Measurements from ENCODE around the gene OR10J5. TPM values are rescaled to one million over a fixed set of nuclear protein-coding genes. Genes with fewer than 3 reads are reported as not detected.
"Not testable (repeated sequence)": the region's sequence is repeated elsewhere in the genome, so short reads cannot be mapped to it uniquely, and the experiment has no call there.

Gene OR10J5
- total and polyA plus RNA-seq, 8 donors = not detected

GRCh38 chr1:159508951-159509350, 26.9 kb downstream of the OR10J5 start:
- intact Hi-C loops (cut with DNase I) = no loop called here
- Histone ChIP-seq H3K4me1 (no peaks in the 10 kb centered on the region), H3K27me3 (no peaks in the 10 kb centered on the region), H3K36me3 (no peaks in the 10 kb centered on the region), H3K27ac (no peak overlapping the region), H3K9me3 (peaks cover 0 to 14% of the 10 kb centered on the region in 2 donors), H3K4me3 (no peak overlapping the region)
- ATAC-seq = no peak
- no peak for TF ChIP-seq CTCF (IDR thresholded peaks at IDR 0.05)
- no peak for DNase-seq

GRCh38 chr1:159505676-159506075, 30.1 kb downstream of the OR10J5 start:
- H3K4me3 ChIP-seq = no peak overlapping the region
- H3K9me3 ChIP-seq = peaks cover 0 to 14% of the 10 kb centered on the region in 2 donors
- H3K36me3 ChIP-seq = no peaks in the 10 kb centered on the region
- no peaks in the 10 kb centered on the region for H3K27me3 ChIP-seq
- ATAC-seq = no peak
- DNase-seq = no peak
- no peak for TF ChIP-seq CTCF (IDR thresholded peaks at IDR 0.05)
- no peaks in the 10 kb centered on the region for H3K4me1 ChIP-seq
- intact Hi-C loops (cut with DNase I) = no loop called here
- H3K27ac ChIP-seq = no peak overlapping the region

- H3K9me3 ChIP-seq = peaks cover 0 to 30% of the 10 kb centered on the region in 2 donors
- intact Hi-C loops (cut with DNase I) = no loop called here
- H3K27ac ChIP-seq = no peak overlapping the region
- DNase-seq = no peak
- TF ChIP-seq CTCF (IDR thresholded peaks at IDR 0.05) = no peak
- H3K36me3 ChIP-seq = no peaks in the 10 kb centered on the region
- ATAC-seq = no peak
- no peaks in the 10 kb centered on the region for H3K27me3 ChIP-seq
- no peak overlapping the region for H3K4me3 ChIP-seq
- no peaks in the 10 kb centered on the region for H3K4me1 ChIP-seq
Measured at GRCh38 chr1:159501082-159501481, 34.7 kb downstream of the OR10J5 start.

- H3K27ac ChIP-seq; ATAC-seq; H3K27me3 ChIP-seq; H3K4me1 ChIP-seq; H3K36me3 ChIP-seq; intact Hi-C loops (cut with DNase I); H3K4me3 ChIP-seq: not testable (repeated sequence)
- H3K9me3 ChIP-seq = peaks cover 0 to 19% of the 10 kb centered on the region in 2 donors
- DNase-seq = peak in 1 of 4 donors; percentile 56
Measured at GRCh38 chr1:159494513-159495210, 41.1 kb downstream of the OR10J5 start.

GRCh38 chr1:159493354-159493753, 42.5 kb downstream of the OR10J5 start:
- H3K9me3 ChIP-seq = peaks cover 0 to 7% of the 10 kb centered on the region in 2 donors
- H3K27me3 ChIP-seq = no peaks in the 10 kb centered on the region
- no peaks in the 10 kb centered on the region for H3K4me1 ChIP-seq
- no peak for ATAC-seq
- TF ChIP-seq CTCF (IDR thresholded peaks at IDR 0.05) = no peak
- intact Hi-C loops (cut with DNase I) = no loop called here
- no peak for DNase-seq
- no peak overlapping the region for H3K4me3 ChIP-seq
- no peaks in the 10 kb centered on the region for H3K36me3 ChIP-seq
- no peak overlapping the region for H3K27ac ChIP-seq

Data from left lung (tissue), 10 donors.